Peyer's patch (tissue), 4 donors: ENCODE measurements around the gene MTX3. TPM values are rescaled to one million over a fixed set of nuclear protein-coding genes. Genes with fewer than 3 reads are reported as not detected.

Experiments
- DNase-seq, 3 donors: peaks; one replicate each; pipeline ENCODE4 v3.0.0-alpha.2; 2017 to 2019
- H3K27ac ChIP-seq, 4 donors: fragments of 200-600 bp; sonication (generic); one replicate each; pipeline ENCODE4 v1.5.1; 2016 to 2019
- H3K27me3 ChIP-seq, 2 donors: fragments of 200-600 bp; sonication (generic); one replicate each; pipeline ENCODE4 v1.5.1; 2019
- H3K36me3 ChIP-seq, 3 donors: fragments of 200-600 bp; sonication (generic); one replicate each; pipeline ENCODE4 v1.5.1; 2016 to 2019
- H3K4me1 ChIP-seq, 4 donors: fragments of 200-600 bp; sonication (generic); one replicate each; pipeline ENCODE4 v1.5.1; 2016 to 2019
- H3K4me3 ChIP-seq, 4 donors: fragments of 200-600 bp; sonication (generic); 1 replicate in 3 of 4; 2 replicates in 1 of 4; pipeline ENCODE4 v1.5.1; 2016 to 2019; ENCODE audit warnings: mild to moderate bottlenecking in 1 of 4
- H3K9me3 ChIP-seq, 4 donors: fragments of 200-600 bp; sonication (generic); one replicate each; pipeline ENCODE4 v1.5.1; 2016 to 2019; ENCODE audit warnings: mild to moderate bottlenecking in 1 of 4
- POLR2A ChIP-seq, 2 donors: fragments of 450-650 bp; IDR thresholded peaks; one replicate each; pipeline ENCODE4 v1.5.1; 2017; ENCODE audit warnings: antibody characterized with exemption in 2 of 2, mild to moderate bottlenecking in 2 of 2, moderate library complexity in 2 of 2
- total RNA-seq, 4 donors: library from RNA; depleted of rRNA; stranded (reverse); fragments of >200 nt; gene quantifications; one replicate each; pipeline ENCODE4 v1.1.0, GENCODE V29; 2016
- TF ChIP-seq, protein P1 (sequence below), 6 experiments: fragments of 450-650 bp in 4 of 6; fragments of 200-600 bp in 2 of 6; sonication (generic) in 1 of 6; IDR thresholded peaks; one replicate each; pipeline ENCODE4 v1.5.1; 2017 to 2019; ENCODE audit warnings: antibody characterized with exemption in 6 of 6, mild to moderate bottlenecking in 3 of 6, moderate library complexity in 1 of 6

MTX3 gene
- total RNA-seq, 4 donors from 2014 or later: 8.4 to 11.6 (median 9.2) TPM

GRCh38 chr5:79983618-79984017, 7.4 kb downstream of the MTX3 start:
- H3K27me3 ChIP-seq: no peaks in the 10 kb centered on the region
- H3K4me3 ChIP-seq: no peak overlapping the region
- no peak for DNase-seq
- no peaks in the 10 kb centered on the region for H3K9me3 ChIP-seq
- H3K27ac ChIP-seq: no peak overlapping the region
- peaks cover 0 to 67% (median 0%) of the 10 kb centered on the region in 3 donors for H3K36me3 ChIP-seq
- TF ChIP-seq, protein P1, sequence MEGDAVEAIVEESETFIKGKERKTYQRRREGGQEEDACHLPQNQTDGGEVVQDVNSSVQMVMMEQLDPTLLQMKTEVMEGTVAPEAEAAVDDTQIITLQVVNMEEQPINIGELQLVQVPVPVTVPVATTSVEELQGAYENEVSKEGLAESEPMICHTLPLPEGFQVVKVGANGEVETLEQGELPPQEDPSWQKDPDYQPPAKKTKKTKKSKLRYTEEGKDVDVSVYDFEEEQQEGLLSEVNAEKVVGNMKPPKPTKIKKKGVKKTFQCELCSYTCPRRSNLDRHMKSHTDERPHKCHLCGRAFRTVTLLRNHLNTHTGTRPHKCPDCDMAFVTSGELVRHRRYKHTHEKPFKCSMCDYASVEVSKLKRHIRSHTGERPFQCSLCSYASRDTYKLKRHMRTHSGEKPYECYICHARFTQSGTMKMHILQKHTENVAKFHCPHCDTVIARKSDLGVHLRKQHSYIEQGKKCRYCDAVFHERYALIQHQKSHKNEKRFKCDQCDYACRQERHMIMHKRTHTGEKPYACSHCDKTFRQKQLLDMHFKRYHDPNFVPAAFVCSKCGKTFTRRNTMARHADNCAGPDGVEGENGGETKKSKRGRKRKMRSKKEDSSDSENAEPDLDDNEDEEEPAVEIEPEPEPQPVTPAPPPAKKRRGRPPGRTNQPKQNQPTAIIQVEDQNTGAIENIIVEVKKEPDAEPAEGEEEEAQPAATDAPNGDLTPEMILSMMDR (IDR thresholded peaks at IDR 0.05): no peak
- no peak for TF ChIP-seq POLR2A (IDR thresholded peaks at IDR 0.05)
- H3K4me1 ChIP-seq: no peaks in the 10 kb centered on the region

- no peak overlapping the region for H3K27ac ChIP-seq
- H3K9me3 ChIP-seq: no peaks in the 10 kb centered on the region
- H3K4me3 ChIP-seq: no peak overlapping the region
- peaks cover 0 to 64% (median 0%) of the 10 kb centered on the region in 3 donors for H3K36me3 ChIP-seq
- H3K4me1 ChIP-seq: no peaks in the 10 kb centered on the region
- no peak for DNase-seq
- H3K27me3 ChIP-seq: no peaks in the 10 kb centered on the region
- no peak for TF ChIP-seq POLR2A (IDR thresholded peaks at IDR 0.05)
- TF ChIP-seq, protein P1 (IDR thresholded peaks at IDR 0.05): no peak
Measured at GRCh38 chr5:79982136-79982535, 8.9 kb downstream of the MTX3 start.

- Histone ChIP-seq H3K4me3 (no peak overlapping the region), H3K27ac (no peak overlapping the region), H3K4me1 (no peaks in the 10 kb centered on the region), H3K9me3 (no peaks in the 10 kb centered on the region), H3K27me3 (no peaks in the 10 kb centered on the region), H3K36me3 (peaks cover 0 to 13% (median 0%) of the 10 kb centered on the region in 3 donors)
- no peak for DNase-seq
- TF ChIP-seq POLR2A (IDR thresholded peaks at IDR 0.05): no peak
- TF ChIP-seq, protein P1 (IDR thresholded peaks at IDR 0.05): no peak
Measured at GRCh38 chr5:79976759-79977515, 14.1 kb downstream of the MTX3 start.

- Histone ChIP-seq H3K4me1 (no peaks in the 10 kb centered on the region), H3K27ac (no peak overlapping the region), H3K4me3 (no peak overlapping the region), H3K9me3 (no peaks in the 10 kb centered on the region), H3K27me3 (no peaks in the 10 kb centered on the region), H3K36me3 (peaks cover 0 to 11% (median 0%) of the 10 kb centered on the region in 3 donors)
- TF ChIP-seq POLR2A (IDR thresholded peaks at IDR 0.05): no peak
- TF ChIP-seq, protein P1 (IDR thresholded peaks at IDR 0.05): no peak
- no peak for DNase-seq
Measured at GRCh38 chr5:79975422-79975821, 15.6 kb downstream of the MTX3 start.

DNA sequence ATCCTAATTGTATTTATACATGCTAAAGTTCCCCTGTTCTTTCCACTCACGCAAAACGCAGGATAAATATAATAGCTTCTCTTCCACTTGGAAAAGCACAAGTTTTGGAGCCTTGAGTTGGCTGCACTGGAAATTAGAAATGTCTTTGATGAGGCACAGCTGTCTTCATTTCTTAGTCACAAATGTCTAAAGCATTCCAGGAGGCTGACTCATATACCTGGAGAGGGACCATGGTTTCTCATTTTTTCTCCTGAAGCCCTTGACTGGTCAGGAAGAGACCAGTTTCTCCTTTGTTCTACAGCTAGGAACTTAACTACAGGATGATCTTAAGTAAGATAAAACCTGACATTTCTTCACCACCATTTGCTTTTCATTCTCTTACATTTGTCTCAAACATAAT, 16.2 kb downstream of the MTX3 start:
- Histone ChIP-seq H3K27me3 (no peaks in the 10 kb centered on the region), H3K27ac (no peak overlapping the region)

More for the DNA sequence above, 16.2 kb downstream of the MTX3 start:
- no peak for TF ChIP-seq POLR2A (IDR thresholded peaks at IDR 0.05)
- TF ChIP-seq, protein P1 (IDR thresholded peaks at IDR 0.05): no peak
- H3K36me3 ChIP-seq: peaks cover 0 to 11% (median 0%) of the 10 kb centered on the region in 3 donors
- no peaks in the 10 kb centered on the region for H3K4me1 ChIP-seq
- H3K9me3 ChIP-seq: no peaks in the 10 kb centered on the region
- no peak for DNase-seq
- no peak overlapping the region for H3K4me3 ChIP-seq
